Measurements from ENCODE around the gene C10orf71. TPM values are rescaled to one million over a fixed set of nuclear protein-coding genes. Genes with fewer than 3 reads are reported as not detected.

Gene C10orf71
- total and polyA plus RNA-seq, 7 experiments from 2014 or later: not detected

DNA sequence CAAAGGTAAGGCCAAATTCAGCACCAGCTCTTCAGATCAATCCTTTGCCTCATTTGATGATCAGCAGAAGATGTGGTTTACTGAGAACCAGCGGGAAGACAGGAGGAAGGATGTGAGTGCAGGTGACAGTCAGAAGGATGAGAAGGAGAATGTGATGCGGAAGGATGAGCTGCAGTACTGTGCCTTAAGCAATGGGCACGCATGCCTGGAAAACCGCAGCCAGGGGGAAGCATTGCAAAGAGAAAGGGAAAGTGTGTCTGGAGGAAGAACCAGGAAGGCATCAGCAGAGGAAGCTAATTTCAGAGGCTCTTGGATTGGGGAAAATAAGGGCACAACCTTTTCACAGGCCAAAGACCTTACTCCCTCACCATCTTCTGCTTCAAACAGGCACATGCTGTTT is 25.7 kb downstream of the C10orf71 start:
- Histone ChIP-seq H3K9me3 (ENCODE audit: control insufficient read depth in 2 of 3, low read length in 3 of 3) (no peaks in the 10 kb centered on the region), H3K27ac (ENCODE audit: low read depth, low read length) (no peak overlapping the region), H3K36me3 (ENCODE audit: control insufficient read depth in 2 of 3, insufficient read depth in 3 of 3, low read length in 3 of 3) (no peaks in the 10 kb centered on the region), H3K27me3 (ENCODE audit: control insufficient read depth in 2 of 2, insufficient read depth in 2 of 2, low read length in 2 of 2) (no peaks in the 10 kb centered on the region), H3K4me1 (ENCODE audit: control insufficient read depth in 2 of 2, insufficient read depth in 2 of 2, low read length in 2 of 2) (no peaks in the 10 kb centered on the region), H3K4me3 (ENCODE audit: low read length) (no peak overlapping the region)
- H3K27me3 Mint-ChIP-seq: peaks cover 0 to 15% (median 5%) of the 10 kb centered on the region in 5 donors
- H3K27ac Mint-ChIP-seq: no peak overlapping the region
- H3K4me3 Mint-ChIP-seq: no peak overlapping the region
- no peaks in the 10 kb centered on the region for H3K36me3 Mint-ChIP-seq
- ChIA-PET CTCF (no interaction called here), POLR2A (no interaction called here)
- H3K9me3 Mint-ChIP-seq: peaks cover 0 to 3% (median 0%) of the 10 kb centered on the region in 11 donors
- DNase-seq (no peak), ATAC-seq (no peak)
- H3K4me1 Mint-ChIP-seq: peaks cover 0 to 3% (median 0%) of the 10 kb centered on the region in 7 donors
- intact Hi-C loops (cut with micrococcal nuclease): no loop called here

DNA sequence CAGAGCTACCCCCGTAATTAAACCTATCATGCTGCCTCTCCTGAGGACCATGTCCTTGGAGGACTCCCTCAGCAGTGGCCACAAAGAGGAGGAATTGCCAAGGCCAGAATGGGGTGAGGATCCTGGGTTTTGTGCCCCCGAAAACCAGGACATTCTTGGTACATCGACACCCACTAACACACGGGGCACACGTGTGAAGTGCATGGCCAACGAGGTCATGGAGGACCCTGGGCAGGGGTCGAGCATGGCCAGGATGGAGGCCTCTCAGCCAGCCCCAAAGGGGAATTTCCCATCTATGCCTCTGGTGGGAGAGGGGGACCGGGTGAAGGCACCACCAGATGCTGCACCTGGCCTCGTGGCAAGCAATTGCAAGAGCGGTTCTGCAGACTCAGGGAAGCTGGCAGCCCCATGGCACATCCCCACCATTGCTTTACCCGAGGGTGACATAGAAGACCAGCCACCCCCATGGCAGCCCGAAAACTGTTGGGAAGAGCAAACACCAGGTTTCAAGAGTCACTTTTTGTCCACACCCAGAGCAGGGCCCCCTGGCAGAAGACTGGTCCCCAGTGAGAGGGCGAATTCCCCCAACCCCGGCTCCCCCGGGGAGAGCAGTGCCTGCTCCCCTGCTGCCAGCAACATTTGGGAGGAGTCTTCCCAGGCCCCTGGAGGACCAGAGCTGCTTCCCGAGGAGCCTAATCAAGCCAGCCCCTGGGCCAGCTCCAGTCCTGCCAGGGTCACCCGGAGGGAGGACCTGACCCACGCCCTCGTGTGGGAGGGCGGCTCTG is 26.4 kb downstream of the C10orf71 start:
- Histone ChIP-seq H3K27me3 (ENCODE audit: control insufficient read depth in 2 of 2, insufficient read depth in 2 of 2, low read length in 2 of 2) (no peaks in the 10 kb centered on the region), H3K4me1 (ENCODE audit: control insufficient read depth in 2 of 2, insufficient read depth in 2 of 2, low read length in 2 of 2) (no peaks in the 10 kb centered on the region), H3K27ac (ENCODE audit: low read depth, low read length) (no peak overlapping the region), H3K36me3 (ENCODE audit: control insufficient read depth in 2 of 3, insufficient read depth in 3 of 3, low read length in 3 of 3) (no peaks in the 10 kb centered on the region), H3K4me3 (ENCODE audit: low read length) (no peak overlapping the region), H3K9me3 (ENCODE audit: control insufficient read depth in 2 of 3, low read length in 3 of 3) (no peaks in the 10 kb centered on the region)
- ChIA-PET POLR2A (no interaction called here), CTCF (no interaction called here)
- H3K27me3 Mint-ChIP-seq: peaks cover 0 to 13% (median 5%) of the 10 kb centered on the region in 5 donors
- H3K27ac Mint-ChIP-seq: no peak overlapping the region
- ATAC-seq (no peak), DNase-seq (no peak)
- H3K9me3 Mint-ChIP-seq: peaks cover 0 to 3% (median 0%) of the 10 kb centered on the region in 11 donors
- peaks cover 0 to 2% (median 0%) of the 10 kb centered on the region in 7 donors for H3K4me1 Mint-ChIP-seq
- no peaks in the 10 kb centered on the region for H3K36me3 Mint-ChIP-seq
- no peak overlapping the region for H3K4me3 Mint-ChIP-seq
- intact Hi-C loops (cut with micrococcal nuclease): no loop called here

- Mint-ChIP-seq H3K27ac (no peak overlapping the region), H3K4me3 (no peak overlapping the region), H3K4me1 (peaks cover 0 to 2% (median 0%) of the 10 kb centered on the region in 7 donors), H3K9me3 (peaks cover 0 to 3% (median 0%) of the 10 kb centered on the region in 11 donors), H3K27me3 (peaks cover 0 to 13% (median 5%) of the 10 kb centered on the region in 5 donors), H3K36me3 (no peaks in the 10 kb centered on the region)
- no peaks in the 10 kb centered on the region for H3K9me3 ChIP-seq (ENCODE audit: control insufficient read depth in 2 of 3, low read length in 3 of 3)
- ChIA-PET CTCF (no interaction called here), POLR2A (no interaction called here)
- intact Hi-C loops (cut with micrococcal nuclease): no loop called here
- peak; percentile 27 for ATAC-seq
- H3K27ac ChIP-seq (ENCODE audit: low read depth, low read length): no peak overlapping the region
- no peaks in the 10 kb centered on the region for H3K4me1 ChIP-seq (ENCODE audit: control insufficient read depth in 2 of 2, insufficient read depth in 2 of 2, low read length in 2 of 2)
- DNase-seq: no peak
- no peaks in the 10 kb centered on the region for H3K27me3 ChIP-seq (ENCODE audit: control insufficient read depth in 2 of 2, insufficient read depth in 2 of 2, low read length in 2 of 2)
- H3K36me3 ChIP-seq (ENCODE audit: control insufficient read depth in 2 of 3, insufficient read depth in 3 of 3, low read length in 3 of 3): no peaks in the 10 kb centered on the region
- H3K4me3 ChIP-seq (ENCODE audit: low read length): no peak overlapping the region
Observed at GRCh38 chr10:49325916-49326783, 27.2 kb downstream of the C10orf71 start.

DNA sequence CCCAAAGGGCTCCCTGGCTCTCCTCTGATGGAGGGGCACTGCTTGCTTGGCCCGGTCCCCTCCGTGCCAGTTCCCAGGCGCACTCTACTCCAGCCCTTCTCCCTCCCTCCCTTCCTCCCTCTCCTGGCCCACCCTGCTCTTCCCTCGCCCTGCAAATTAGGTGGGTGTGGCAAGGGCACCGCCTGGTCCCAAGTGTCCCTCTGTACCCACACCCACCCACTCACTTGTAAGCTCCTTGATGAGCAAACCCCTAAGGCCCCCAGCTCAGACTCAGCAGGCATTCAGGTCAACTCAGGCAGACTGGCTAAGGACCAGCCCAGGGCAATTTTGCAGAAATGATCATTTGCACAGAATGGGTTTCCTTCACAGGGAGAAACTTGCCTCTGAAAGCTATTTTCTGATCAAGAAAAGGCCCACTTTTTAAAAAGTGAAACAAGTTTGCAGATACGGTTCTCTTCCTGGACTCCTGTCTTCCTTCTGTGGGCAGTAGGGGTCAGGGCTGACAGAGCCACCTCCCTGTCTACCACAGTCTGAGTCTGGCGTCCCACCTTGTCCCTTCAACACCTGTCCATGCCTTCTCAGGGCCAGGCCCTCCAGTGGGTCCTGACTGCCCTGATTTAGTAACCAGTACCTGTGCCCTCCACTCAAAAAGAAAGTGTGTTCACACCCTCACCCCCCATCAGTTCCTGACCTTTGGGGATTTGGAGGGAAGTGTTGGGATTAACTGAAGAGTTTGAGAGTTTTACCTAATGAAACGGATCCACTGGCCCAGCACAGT is 28.3 kb downstream of the C10orf71 start:
- Mint-ChIP-seq H3K27me3 (peaks cover 0 to 13% (median 5%) of the 10 kb centered on the region in 5 donors), H3K27ac (no peak overlapping the region), H3K4me1 (peaks cover 0 to 2% (median 0%) of the 10 kb centered on the region in 7 donors), H3K9me3 (no peaks in the 10 kb centered on the region), H3K4me3 (no peak overlapping the region), H3K36me3 (no peaks in the 10 kb centered on the region)
- H3K27me3 ChIP-seq (ENCODE audit: control insufficient read depth in 2 of 2, insufficient read depth in 2 of 2, low read length in 2 of 2): no peaks in the 10 kb centered on the region
- DNase-seq: no peak
- H3K36me3 ChIP-seq (ENCODE audit: control insufficient read depth in 2 of 3, insufficient read depth in 3 of 3, low read length in 3 of 3): no peaks in the 10 kb centered on the region
- intact Hi-C loops (cut with micrococcal nuclease): no loop called here
- ChIA-PET POLR2A (no interaction called here), CTCF (no interaction called here)
- ATAC-seq: no peak
- H3K9me3 ChIP-seq (ENCODE audit: control insufficient read depth in 2 of 3, low read length in 3 of 3): no peaks in the 10 kb centered on the region
- H3K4me3 ChIP-seq (ENCODE audit: low read length): no peak overlapping the region
- H3K27ac ChIP-seq (ENCODE audit: low read depth, low read length): no peak overlapping the region
- H3K4me1 ChIP-seq (ENCODE audit: control insufficient read depth in 2 of 2, insufficient read depth in 2 of 2, low read length in 2 of 2): no peaks in the 10 kb centered on the region

DNA sequence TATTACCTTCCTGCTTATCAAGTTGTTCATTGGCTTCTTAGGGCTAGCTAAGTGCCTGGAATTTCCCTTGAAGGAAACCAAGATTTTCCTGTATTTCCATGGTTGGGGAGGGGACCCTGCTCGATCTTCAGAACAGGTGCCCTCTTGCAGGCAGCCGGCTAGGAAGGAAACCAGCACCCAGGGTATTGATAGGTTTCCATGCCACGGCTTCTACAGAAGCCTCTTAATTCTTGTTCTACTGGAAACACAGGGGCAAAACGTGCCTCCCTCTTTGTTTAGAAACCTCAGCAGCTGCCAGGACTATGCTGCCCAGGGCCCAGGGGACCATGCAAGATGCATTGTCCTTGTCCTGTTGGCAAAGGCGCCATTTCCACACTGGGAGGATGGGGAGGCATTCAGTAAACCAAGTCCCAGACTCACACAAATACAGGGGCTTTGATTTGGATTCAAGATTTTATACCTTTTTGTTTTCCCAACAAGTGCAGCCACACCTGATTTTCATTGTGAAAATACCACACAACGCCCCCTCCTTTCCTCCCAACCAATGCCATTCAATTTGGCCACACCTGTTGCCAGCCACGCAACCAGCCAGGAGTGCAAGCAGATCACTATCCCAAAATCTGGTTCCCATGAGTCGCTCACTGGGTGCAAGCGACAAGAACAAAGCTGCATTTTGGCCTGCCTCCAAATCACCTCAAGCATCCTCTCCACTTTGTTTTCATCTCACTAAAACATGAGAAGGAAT is 29.6 kb downstream of the C10orf71 start:
- Mint-ChIP-seq H3K27me3 (peaks cover 0 to 13% (median 5%) of the 10 kb centered on the region in 5 donors), H3K4me1 (peaks cover 0 to 4% (median 0%) of the 10 kb centered on the region in 7 donors), H3K4me3 (peak overlapping the region in 1 of 10 donors; percentile 20), H3K36me3 (no peaks in the 10 kb centered on the region), H3K9me3 (peaks cover 0 to 2% (median 0%) of the 10 kb centered on the region in 11 donors), H3K27ac (no peak overlapping the region)
- H3K9me3 ChIP-seq (ENCODE audit: control insufficient read depth in 2 of 3, low read length in 3 of 3): no peaks in the 10 kb centered on the region
- no peaks in the 10 kb centered on the region for H3K4me1 ChIP-seq (ENCODE audit: control insufficient read depth in 2 of 2, insufficient read depth in 2 of 2, low read length in 2 of 2)
- no peak overlapping the region for H3K27ac ChIP-seq (ENCODE audit: low read depth, low read length)
- H3K4me3 ChIP-seq (ENCODE audit: low read length): no peak overlapping the region
- intact Hi-C loops (cut with micrococcal nuclease): no loop called here
- ChIA-PET POLR2A (no interaction called here), CTCF (no interaction called here)
- ATAC-seq (no peak), DNase-seq (no peak)
- no peaks in the 10 kb centered on the region for H3K27me3 ChIP-seq (ENCODE audit: control insufficient read depth in 2 of 2, insufficient read depth in 2 of 2, low read length in 2 of 2)
- no peaks in the 10 kb centered on the region for H3K36me3 ChIP-seq (ENCODE audit: control insufficient read depth in 2 of 3, insufficient read depth in 3 of 3, low read length in 3 of 3)

DNA sequence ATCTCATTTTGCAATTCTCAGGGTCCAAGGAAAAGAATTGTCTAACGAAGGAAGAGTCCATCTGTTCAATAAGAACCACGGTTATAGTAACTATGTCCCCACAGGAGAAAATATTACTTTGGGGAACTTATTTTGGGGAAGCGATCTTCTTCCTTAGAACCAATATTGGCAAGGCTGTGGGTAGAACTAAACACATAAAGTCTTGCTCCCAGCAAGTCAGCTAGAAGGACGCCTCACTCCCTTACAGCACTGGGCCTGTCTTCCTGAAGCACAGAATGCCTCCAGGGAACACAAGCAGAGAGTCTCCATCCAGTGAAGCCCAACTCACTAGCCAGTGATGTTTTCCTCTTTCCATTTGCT is 30.2 kb downstream of the C10orf71 start:
- Histone ChIP-seq H3K27me3 (ENCODE audit: control insufficient read depth in 2 of 2, insufficient read depth in 2 of 2, low read length in 2 of 2) (no peaks in the 10 kb centered on the region), H3K4me1 (ENCODE audit: control insufficient read depth in 2 of 2, insufficient read depth in 2 of 2, low read length in 2 of 2) (no peaks in the 10 kb centered on the region), H3K9me3 (ENCODE audit: control insufficient read depth in 2 of 3, low read length in 3 of 3) (no peaks in the 10 kb centered on the region), H3K27ac (ENCODE audit: low read depth, low read length) (no peak overlapping the region), H3K4me3 (ENCODE audit: low read length) (no peak overlapping the region), H3K36me3 (ENCODE audit: control insufficient read depth in 2 of 3, insufficient read depth in 3 of 3, low read length in 3 of 3) (no peaks in the 10 kb centered on the region)
- no peak overlapping the region for H3K4me3 Mint-ChIP-seq
- ATAC-seq (no peak), DNase-seq (no peak)
- peaks cover 0 to 5% (median 0%) of the 10 kb centered on the region in 7 donors for H3K4me1 Mint-ChIP-seq
- H3K36me3 Mint-ChIP-seq: peaks cover 0 to 4% (median 0%) of the 10 kb centered on the region in 5 donors
- CTCF ChIA-PET: no interaction called here
- H3K27ac Mint-ChIP-seq: no peak overlapping the region
- peaks cover 0 to 7% (median 0%) of the 10 kb centered on the region in 11 donors for H3K9me3 Mint-ChIP-seq
- POLR2A ChIA-PET: no interaction called here
- intact Hi-C loops (cut with micrococcal nuclease): no loop called here
- peaks cover 0 to 13% (median 5%) of the 10 kb centered on the region in 5 donors for H3K27me3 Mint-ChIP-seq

Measured in naive thymus-derived CD4-positive, alpha-beta T cell (primary cell).